Suprapubic skin (tissue), 3 donors: Measurements from ENCODE around the gene KIAA1755.

ENCODE experiments used
- CTCF ChIP-seq, 2 donors: fragments of 200-600 bp in 1 of 2; fragments of 450-650 bp in 1 of 2; sonication (generic) in 1 of 2; IDR thresholded peaks; one replicate each; pipeline ENCODE4 v1.5.1; 2016 to 2019; ENCODE audit warnings: antibody characterized with exemption in 2 of 2, mild to moderate bottlenecking in 1 of 2, moderate library complexity in 1 of 2
- POLR2A ChIP-seq, 2 donors: fragments of 450-650 bp; IDR thresholded peaks; one replicate each; pipeline ENCODE4 v1.6.1; 2017; ENCODE audit warnings: antibody characterized with exemption in 2 of 2, mild to moderate bottlenecking in 2 of 2, moderate library complexity in 2 of 2

- TF ChIP-seq POLR2A (IDR thresholded peaks at IDR 0.05) (no peak), CTCF (IDR thresholded peaks at IDR 0.05) (no peak)
These were observed 68.9 kb downstream of the KIAA1755 start for GRCh38 chr20:38191654-38192053.
